ENCODE measurements around the gene ZNF438.

Gene ZNF438

DNA sequence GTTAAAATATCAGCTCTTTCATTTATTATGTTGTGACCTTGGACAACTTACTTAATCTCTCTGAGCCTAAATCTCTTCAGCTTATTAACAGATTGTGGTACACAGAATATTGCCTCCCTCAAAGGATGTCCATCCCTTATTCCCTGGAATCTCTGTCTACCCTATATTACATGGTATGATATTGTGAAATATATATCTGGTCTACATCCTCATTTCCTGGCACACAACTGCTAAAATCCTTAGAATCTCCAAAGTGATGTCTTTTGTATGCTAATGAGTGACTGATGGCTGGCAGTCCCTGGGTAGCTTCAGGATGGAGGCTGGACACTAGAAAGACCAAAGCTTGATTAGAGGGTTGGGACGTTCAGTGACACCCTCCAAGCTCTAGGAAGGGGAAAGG, 25.8 kb downstream of the ZNF438 start:
- no peak for DNase-seq (ENCODE audit: low spot score)
- in situ Hi-C loops (cut with MboI; ENCODE audit: low pct_unique_long_range_greater_than_20kb, low sequenced_read_pairs, unreplicated experiment): no loop called here
- TF ChIP-seq, protein P1, sequence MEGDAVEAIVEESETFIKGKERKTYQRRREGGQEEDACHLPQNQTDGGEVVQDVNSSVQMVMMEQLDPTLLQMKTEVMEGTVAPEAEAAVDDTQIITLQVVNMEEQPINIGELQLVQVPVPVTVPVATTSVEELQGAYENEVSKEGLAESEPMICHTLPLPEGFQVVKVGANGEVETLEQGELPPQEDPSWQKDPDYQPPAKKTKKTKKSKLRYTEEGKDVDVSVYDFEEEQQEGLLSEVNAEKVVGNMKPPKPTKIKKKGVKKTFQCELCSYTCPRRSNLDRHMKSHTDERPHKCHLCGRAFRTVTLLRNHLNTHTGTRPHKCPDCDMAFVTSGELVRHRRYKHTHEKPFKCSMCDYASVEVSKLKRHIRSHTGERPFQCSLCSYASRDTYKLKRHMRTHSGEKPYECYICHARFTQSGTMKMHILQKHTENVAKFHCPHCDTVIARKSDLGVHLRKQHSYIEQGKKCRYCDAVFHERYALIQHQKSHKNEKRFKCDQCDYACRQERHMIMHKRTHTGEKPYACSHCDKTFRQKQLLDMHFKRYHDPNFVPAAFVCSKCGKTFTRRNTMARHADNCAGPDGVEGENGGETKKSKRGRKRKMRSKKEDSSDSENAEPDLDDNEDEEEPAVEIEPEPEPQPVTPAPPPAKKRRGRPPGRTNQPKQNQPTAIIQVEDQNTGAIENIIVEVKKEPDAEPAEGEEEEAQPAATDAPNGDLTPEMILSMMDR (IDR thresholded peaks at IDR 0.05; ENCODE audit: extremely low read depth, insufficient read depth, missing control alignments): no peak

DNA sequence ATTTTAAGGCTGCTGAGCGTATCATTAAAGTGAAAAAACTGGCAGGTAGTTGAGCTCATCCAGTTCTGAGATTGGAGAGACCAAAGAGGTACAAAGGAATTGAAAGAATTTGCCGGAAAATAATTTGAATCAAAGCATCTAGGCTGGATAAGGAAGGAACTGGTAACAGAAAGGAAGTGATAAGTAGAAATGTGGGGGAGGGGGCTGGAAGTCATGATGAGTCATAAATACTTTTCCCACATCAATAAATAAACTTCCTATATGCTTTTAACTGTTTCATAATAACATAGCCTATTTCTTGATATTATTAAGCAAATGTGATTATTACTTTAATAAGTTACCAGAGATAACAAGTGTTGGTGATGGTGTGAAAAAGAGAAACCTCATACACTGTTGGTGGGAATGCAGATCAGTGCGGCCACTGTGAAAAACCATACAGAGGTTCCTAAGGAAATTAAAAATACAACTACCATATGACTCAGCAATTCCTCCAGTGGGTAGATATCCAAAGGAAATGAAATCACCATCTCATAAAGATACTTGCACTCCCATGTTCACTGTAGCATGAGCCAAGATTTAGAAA, 27.0 kb downstream of the ZNF438 start:
- TF ChIP-seq, protein P1 (IDR thresholded peaks at IDR 0.05; ENCODE audit: extremely low read depth, insufficient read depth, missing control alignments): no peak
- in situ Hi-C loops (cut with MboI; ENCODE audit: low pct_unique_long_range_greater_than_20kb, low sequenced_read_pairs, unreplicated experiment): no loop called here
- no peak for DNase-seq (ENCODE audit: low spot score)

DNA sequence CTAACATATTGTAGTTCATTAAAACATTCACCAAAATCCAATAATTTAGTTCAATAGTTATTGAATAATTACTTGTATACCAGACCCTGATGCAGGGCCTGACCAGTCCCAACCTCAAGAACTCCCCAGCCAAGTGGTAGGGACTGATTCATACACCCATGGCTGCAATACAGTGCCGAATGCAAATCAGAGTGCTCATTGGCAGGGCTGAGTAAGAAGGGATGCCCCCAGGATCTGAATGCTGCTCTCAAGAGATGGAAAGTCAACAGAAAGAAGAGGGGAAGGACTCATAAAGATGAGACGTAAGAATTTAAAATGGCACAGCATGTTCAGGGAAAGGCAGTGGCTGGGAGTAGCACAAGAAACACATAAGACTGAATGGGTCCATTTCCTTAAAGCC, 29.9 kb downstream of the ZNF438 start:
- TF ChIP-seq, protein P1 (IDR thresholded peaks at IDR 0.05; ENCODE audit: extremely low read depth, insufficient read depth, missing control alignments): no peak
- no peak for DNase-seq (ENCODE audit: low spot score)
- in situ Hi-C loops (cut with MboI; ENCODE audit: low pct_unique_long_range_greater_than_20kb, low sequenced_read_pairs, unreplicated experiment): no loop called here

DNA sequence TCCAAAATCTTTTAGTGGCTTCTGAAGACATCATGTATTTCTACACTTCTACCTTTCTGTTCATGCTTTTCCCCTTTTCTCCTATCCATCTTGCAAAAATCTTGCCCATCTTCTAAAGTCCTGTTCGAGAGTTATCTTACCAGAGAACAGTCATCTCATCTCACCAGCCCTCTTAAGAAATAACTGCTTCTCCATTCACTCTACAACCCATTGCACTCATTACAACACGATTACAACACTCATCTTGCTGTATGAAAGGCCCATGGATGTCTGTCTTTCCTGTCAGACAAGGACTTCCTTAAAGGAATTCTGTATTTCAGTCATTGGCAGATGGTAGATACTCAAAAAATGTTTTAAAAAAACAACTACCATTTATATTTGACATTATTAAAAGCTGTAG, 30.8 kb downstream of the ZNF438 start:
- TF ChIP-seq, protein P1 (IDR thresholded peaks at IDR 0.05; ENCODE audit: extremely low read depth, insufficient read depth, missing control alignments): no peak
- in situ Hi-C loops (cut with MboI; ENCODE audit: low pct_unique_long_range_greater_than_20kb, low sequenced_read_pairs, unreplicated experiment): no loop called here
- DNase-seq (ENCODE audit: low spot score): no peak

DNA sequence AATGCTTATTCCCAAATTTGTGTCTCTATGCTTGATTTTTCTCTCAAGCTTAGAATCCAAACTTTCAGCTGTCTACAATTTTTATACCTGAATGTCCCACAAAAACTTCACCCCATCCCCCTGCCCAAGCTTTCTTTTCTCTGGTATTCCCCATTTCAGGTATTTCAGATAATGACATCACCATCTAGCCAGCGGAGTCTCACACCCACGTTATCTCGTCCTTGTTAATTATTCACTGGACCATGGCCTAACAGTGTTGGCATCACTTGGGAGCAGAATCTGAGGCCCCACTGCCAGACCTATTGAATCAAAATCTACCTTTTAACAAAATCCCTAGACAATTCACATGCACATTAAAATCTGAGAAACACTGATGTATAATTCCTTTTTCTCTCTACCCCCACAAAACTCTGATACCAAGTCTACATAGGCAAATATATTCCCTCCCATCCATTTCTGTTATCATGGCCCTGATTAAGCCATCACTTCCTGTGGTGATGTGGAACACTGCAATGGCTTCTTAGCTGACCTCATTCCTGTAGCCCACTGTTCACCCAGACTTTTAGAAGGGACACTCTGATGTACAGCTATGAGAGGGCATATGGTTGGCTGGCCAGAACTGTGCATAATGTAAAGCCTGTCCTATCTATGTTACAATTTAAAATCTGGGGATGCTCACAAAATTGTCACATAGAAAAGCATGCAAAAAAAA, 31.4 kb downstream of the ZNF438 start:
- in situ Hi-C loops (cut with MboI; ENCODE audit: low pct_unique_long_range_greater_than_20kb, low sequenced_read_pairs, unreplicated experiment): no loop called here

DNA sequence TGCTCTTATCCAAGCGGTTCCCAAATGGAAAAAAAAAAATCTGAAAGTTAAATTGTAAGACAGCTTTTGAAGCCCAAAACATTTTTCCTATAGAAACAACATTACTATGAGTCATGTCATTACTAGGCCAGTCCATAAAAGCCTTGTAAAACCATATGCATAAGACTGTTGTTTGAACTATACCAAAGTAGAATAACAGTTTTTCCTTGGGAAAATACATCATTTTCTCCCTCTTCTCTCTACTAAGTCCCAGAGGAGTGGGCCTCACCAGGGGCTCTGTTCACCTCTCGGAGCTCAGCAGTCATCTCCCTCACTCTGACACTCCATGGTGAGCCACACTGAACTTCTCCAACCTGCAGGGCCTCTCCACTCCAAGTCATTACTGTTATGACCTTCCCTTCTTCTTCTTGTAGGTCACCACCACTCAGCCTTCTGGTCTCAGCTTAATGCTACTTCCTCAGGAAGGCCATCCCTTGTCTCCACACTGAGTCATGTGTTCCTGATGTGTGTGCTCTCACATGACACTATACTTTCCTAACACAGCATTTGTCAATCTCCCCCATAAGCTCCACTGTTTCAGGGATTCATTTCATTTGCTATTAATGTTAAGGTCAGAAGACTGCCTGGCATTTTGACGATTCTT, 32.5 kb downstream of the ZNF438 start:
- TF ChIP-seq, protein P1 (IDR thresholded peaks at IDR 0.05; ENCODE audit: extremely low read depth, insufficient read depth, missing control alignments): no peak
- DNase-seq (ENCODE audit: low spot score): no peak
- in situ Hi-C loops (cut with MboI; ENCODE audit: low pct_unique_long_range_greater_than_20kb, low sequenced_read_pairs, unreplicated experiment): no loop called here

More for the DNA sequence above, 31.4 kb downstream of the ZNF438 start:
- TF ChIP-seq, protein P1 (IDR thresholded peaks at IDR 0.05; ENCODE audit: extremely low read depth, insufficient read depth, missing control alignments): no peak
- DNase-seq (ENCODE audit: low spot score): no peak
